ENCODE measurements around the gene SUSD6.

The SUSD6 gene

GRCh38 chr14:69615121-69615495, 3.7 kb downstream of the SUSD6 start:
- Histone ChIP-seq H3K4me3 (ENCODE audit: low read length) (no peak overlapping the region), H3K9me3 (ENCODE audit: control insufficient read depth, low read length) (no peaks in the 10 kb centered on the region), H3K9ac (ENCODE audit: low read length) (peak overlapping the region; percentile 49), H3K27me3 (ENCODE audit: control insufficient read depth, insufficient read depth, low read length) (no peaks in the 10 kb centered on the region), H3K4me1 (ENCODE audit: control insufficient read depth, insufficient read depth, low read length) (peaks cover 64% of the 10 kb centered on the region), H3K36me3 (ENCODE audit: control insufficient read depth, insufficient read depth, low read length) (no peaks in the 10 kb centered on the region)

DNA sequence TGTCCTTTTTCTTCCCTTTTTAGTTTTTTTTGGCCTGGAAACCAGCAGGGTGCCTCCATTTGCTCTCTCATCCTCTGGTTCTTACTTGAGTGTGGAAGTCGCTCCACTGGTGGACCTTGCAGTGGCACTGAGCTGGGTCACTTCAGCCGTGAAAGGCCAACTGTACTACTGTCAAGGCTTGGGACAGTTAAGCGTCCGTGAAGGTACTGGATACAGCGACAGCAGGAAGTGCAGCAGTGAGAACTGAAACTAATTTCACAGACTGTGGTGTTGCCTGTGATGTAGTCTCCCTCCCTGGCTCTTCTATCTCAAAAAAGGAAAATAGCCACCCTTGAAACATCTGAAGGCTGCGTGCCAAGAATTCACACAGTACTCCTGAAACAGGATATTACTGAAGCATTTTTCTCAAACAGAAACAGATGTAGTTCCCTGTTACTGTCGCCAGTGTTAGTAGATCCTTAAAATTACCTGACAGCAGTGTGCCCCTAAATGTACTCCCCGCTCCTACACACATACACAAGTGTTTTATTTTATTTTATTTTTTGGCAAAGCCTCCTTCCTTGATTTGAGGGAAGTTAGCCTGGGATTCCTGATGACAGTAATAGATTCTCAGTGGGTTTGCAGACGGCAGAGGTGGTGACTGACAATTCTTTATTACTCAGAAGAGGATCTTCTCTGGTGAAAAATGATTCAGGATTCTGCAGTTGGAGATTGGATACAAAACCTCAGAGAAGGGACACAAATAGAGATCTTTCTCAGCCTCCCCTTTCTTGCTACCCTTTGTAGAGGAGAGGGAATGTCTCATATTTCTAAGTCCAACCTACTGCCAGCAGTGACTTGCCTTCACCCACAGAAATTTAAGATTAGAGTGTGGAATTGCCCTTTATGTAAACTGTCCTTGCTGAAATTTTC, 4.4 kb downstream of the SUSD6 start:
- H3K27me3 ChIP-seq (ENCODE audit: control insufficient read depth, insufficient read depth, low read length), result no peaks in the 10 kb centered on the region
- no peaks in the 10 kb centered on the region for H3K36me3 ChIP-seq (ENCODE audit: control insufficient read depth, insufficient read depth, low read length)
- H3K4me1 ChIP-seq (ENCODE audit: control insufficient read depth, insufficient read depth, low read length), result peaks cover 64% of the 10 kb centered on the region
- peak overlapping the region; percentile 49 for H3K9ac ChIP-seq (ENCODE audit: low read length)
- peak overlapping the region; percentile 2 for H3K4me3 ChIP-seq (ENCODE audit: low read length)
- H3K9me3 ChIP-seq (ENCODE audit: control insufficient read depth, low read length), result no peaks in the 10 kb centered on the region

- Histone ChIP-seq H3K27me3 (ENCODE audit: control insufficient read depth, insufficient read depth, low read length) (no peaks in the 10 kb centered on the region), H3K9ac (ENCODE audit: low read length) (peak overlapping the region; percentile 49), H3K4me3 (ENCODE audit: low read length) (peak overlapping the region; percentile 2)
Observed at GRCh38 chr14:69616408-69616773, 5.0 kb downstream of the SUSD6 start.

DNA sequence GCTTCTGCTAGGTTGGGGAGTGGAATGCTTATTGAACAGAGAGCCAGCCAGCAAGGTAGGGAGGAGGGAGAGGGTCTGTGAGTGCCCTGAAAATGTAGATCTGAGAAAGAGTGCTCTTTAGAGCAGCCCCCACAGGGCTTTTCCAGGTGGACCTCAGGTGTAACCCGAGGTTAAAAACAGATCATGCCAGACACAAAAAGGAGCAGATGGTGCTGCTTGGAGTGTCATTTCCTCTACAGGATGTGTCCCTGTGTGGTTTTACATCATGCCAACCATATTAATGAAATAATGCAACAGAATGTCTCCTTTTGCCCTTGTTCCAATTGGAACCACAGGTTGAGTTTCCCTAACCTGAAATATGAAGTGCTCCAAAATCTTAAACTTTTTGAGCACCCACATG, 6.4 kb downstream of the SUSD6 start:
- no peak overlapping the region for H3K4me3 ChIP-seq (ENCODE audit: low read length)
- H3K4me1 ChIP-seq (ENCODE audit: control insufficient read depth, insufficient read depth, low read length), result peaks cover 67% of the 10 kb centered on the region
- no peaks in the 10 kb centered on the region for H3K36me3 ChIP-seq (ENCODE audit: control insufficient read depth, insufficient read depth, low read length)
- no peak overlapping the region for H3K9ac ChIP-seq (ENCODE audit: low read length)
- H3K27me3 ChIP-seq (ENCODE audit: control insufficient read depth, insufficient read depth, low read length), result no peaks in the 10 kb centered on the region
- no peaks in the 10 kb centered on the region for H3K9me3 ChIP-seq (ENCODE audit: control insufficient read depth, low read length)

More at GRCh38 chr14:69616408-69616773, 5.0 kb downstream of the SUSD6 start:
- Histone ChIP-seq H3K36me3 (ENCODE audit: control insufficient read depth, insufficient read depth, low read length) (no peaks in the 10 kb centered on the region), H3K4me1 (ENCODE audit: control insufficient read depth, insufficient read depth, low read length) (peaks cover 67% of the 10 kb centered on the region), H3K9me3 (ENCODE audit: control insufficient read depth, low read length) (no peaks in the 10 kb centered on the region)

DNA sequence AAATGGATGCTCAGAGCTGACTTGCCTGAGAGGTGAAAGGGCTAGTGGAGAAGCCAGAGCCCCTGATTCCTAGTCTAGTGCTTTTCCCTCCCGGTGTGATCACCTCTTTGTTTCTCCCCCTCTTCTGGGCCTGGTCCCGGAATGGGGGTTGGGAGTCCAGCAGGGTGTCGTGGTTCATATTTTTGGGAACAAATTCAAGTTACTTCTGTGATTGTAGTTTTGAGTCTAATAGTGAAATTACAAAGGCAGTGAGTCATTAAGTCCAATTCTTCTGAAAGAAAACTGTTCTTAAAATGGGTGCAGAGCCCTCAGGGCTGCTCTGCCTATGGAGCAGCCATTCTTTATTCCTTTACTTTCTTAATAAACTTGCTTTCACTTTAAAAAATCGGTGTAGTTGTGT, 7.6 kb downstream of the SUSD6 start:
- Histone ChIP-seq H3K9me3 (ENCODE audit: control insufficient read depth, low read length) (no peaks in the 10 kb centered on the region), H3K4me1 (ENCODE audit: control insufficient read depth, insufficient read depth, low read length) (peaks cover 61% of the 10 kb centered on the region), H3K36me3 (ENCODE audit: control insufficient read depth, insufficient read depth, low read length) (no peaks in the 10 kb centered on the region), H3K9ac (ENCODE audit: low read length) (no peak overlapping the region), H3K4me3 (ENCODE audit: low read length) (no peak overlapping the region), H3K27me3 (ENCODE audit: control insufficient read depth, insufficient read depth, low read length) (no peaks in the 10 kb centered on the region)

- no peak overlapping the region for H3K9ac ChIP-seq (ENCODE audit: low read length)
- peaks cover 53% of the 10 kb centered on the region for H3K4me1 ChIP-seq (ENCODE audit: control insufficient read depth, insufficient read depth, low read length)
- no peaks in the 10 kb centered on the region for H3K9me3 ChIP-seq (ENCODE audit: control insufficient read depth, low read length)
- H3K4me3 ChIP-seq (ENCODE audit: low read length), result no peak overlapping the region
- H3K27me3 ChIP-seq (ENCODE audit: control insufficient read depth, insufficient read depth, low read length), result no peaks in the 10 kb centered on the region
- no peaks in the 10 kb centered on the region for H3K36me3 ChIP-seq (ENCODE audit: control insufficient read depth, insufficient read depth, low read length)
Observed at GRCh38 chr14:69620211-69620611, 8.8 kb downstream of the SUSD6 start.

GRCh38 chr14:69620981-69621380, 9.6 kb downstream of the SUSD6 start:
- Histone ChIP-seq H3K9me3 (ENCODE audit: control insufficient read depth, low read length) (no peaks in the 10 kb centered on the region), H3K9ac (ENCODE audit: low read length) (no peak overlapping the region), H3K4me3 (ENCODE audit: low read length) (no peak overlapping the region), H3K27me3 (ENCODE audit: control insufficient read depth, insufficient read depth, low read length) (no peaks in the 10 kb centered on the region), H3K36me3 (ENCODE audit: control insufficient read depth, insufficient read depth, low read length) (no peaks in the 10 kb centered on the region), H3K4me1 (ENCODE audit: control insufficient read depth, insufficient read depth, low read length) (peaks cover 53% of the 10 kb centered on the region)

- no peak overlapping the region for H3K9ac ChIP-seq (ENCODE audit: low read length)
- no peaks in the 10 kb centered on the region for H3K36me3 ChIP-seq (ENCODE audit: control insufficient read depth, insufficient read depth, low read length)
- H3K9me3 ChIP-seq (ENCODE audit: control insufficient read depth, low read length), result no peaks in the 10 kb centered on the region
- H3K4me3 ChIP-seq (ENCODE audit: low read length), result no peak overlapping the region
- H3K4me1 ChIP-seq (ENCODE audit: control insufficient read depth, insufficient read depth, low read length), result peaks cover 35% of the 10 kb centered on the region
- no peaks in the 10 kb centered on the region for H3K27me3 ChIP-seq (ENCODE audit: control insufficient read depth, insufficient read depth, low read length)
Observed at GRCh38 chr14:69624136-69624535, 12.7 kb downstream of the SUSD6 start.

- no peaks in the 10 kb centered on the region for H3K27me3 ChIP-seq (ENCODE audit: control insufficient read depth, insufficient read depth, low read length)
- H3K9ac ChIP-seq (ENCODE audit: low read length), result no peak overlapping the region
- no peaks in the 10 kb centered on the region for H3K36me3 ChIP-seq (ENCODE audit: control insufficient read depth, insufficient read depth, low read length)
- no peak overlapping the region for H3K4me3 ChIP-seq (ENCODE audit: low read length)
- H3K4me1 ChIP-seq (ENCODE audit: control insufficient read depth, insufficient read depth, low read length), result peaks cover 36% of the 10 kb centered on the region
- H3K9me3 ChIP-seq (ENCODE audit: control insufficient read depth, low read length), result no peaks in the 10 kb centered on the region
Observed at GRCh38 chr14:69625299-69626131, 14.1 kb downstream of the SUSD6 start.

GRCh38 chr14:69626132-69626500, 14.7 kb downstream of the SUSD6 start:
- H3K4me1 ChIP-seq (ENCODE audit: control insufficient read depth, insufficient read depth, low read length), result peaks cover 30% of the 10 kb centered on the region
- H3K27me3 ChIP-seq (ENCODE audit: control insufficient read depth, insufficient read depth, low read length), result no peaks in the 10 kb centered on the region
- H3K4me3 ChIP-seq (ENCODE audit: low read length), result no peak overlapping the region
- no peaks in the 10 kb centered on the region for H3K36me3 ChIP-seq (ENCODE audit: control insufficient read depth, insufficient read depth, low read length)
- no peaks in the 10 kb centered on the region for H3K9me3 ChIP-seq (ENCODE audit: control insufficient read depth, low read length)
- H3K9ac ChIP-seq (ENCODE audit: low read length), result no peak overlapping the region

DNA sequence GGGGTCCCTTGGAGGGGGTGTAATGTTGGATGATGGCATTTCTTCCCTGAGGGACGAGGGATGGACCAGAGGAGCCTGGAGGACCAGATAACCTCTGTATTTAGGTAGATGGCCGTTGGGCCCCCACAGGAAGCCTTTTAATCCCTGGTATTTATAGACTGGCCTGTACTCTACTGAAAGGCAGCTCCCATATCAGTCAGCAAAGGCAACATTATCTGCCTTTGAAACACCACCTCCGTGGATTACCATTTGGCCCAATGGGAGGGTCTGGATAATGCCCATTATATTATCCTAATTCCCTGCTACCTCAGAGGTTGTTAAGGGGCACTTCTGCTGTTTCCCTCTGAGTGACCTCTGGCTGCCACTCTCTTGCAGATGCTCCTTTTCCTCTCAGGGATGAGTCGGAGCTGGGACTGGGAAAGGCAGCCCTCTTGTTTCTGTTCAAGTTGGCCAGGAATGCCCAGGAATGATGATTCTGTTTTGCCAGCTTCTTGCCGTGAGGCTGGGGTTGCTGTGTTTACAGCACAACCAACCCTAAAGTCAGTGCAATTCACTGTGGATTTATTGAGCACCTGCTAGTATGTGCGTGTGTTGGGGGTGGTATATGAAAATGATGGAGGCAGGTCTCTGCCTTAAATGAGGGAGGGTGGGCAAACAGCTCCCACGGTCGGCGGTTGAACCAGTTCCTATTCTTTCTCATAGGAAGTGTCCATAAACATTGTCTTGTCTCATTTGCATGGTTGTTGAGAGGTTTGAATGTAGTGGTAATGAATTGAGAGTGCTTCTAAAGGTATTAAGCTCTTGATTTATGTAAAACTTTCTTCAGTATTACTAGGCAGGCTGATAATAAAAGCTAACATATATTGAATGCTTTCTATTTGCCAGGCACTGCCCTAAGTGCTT, 18.1 kb downstream of the SUSD6 start:
- Histone ChIP-seq H3K9ac (ENCODE audit: low read length) (no peak overlapping the region), H3K4me1 (ENCODE audit: control insufficient read depth, insufficient read depth, low read length) (peaks cover 46% of the 10 kb centered on the region), H3K27me3 (ENCODE audit: control insufficient read depth, insufficient read depth, low read length) (no peaks in the 10 kb centered on the region), H3K9me3 (ENCODE audit: control insufficient read depth, low read length) (no peaks in the 10 kb centered on the region), H3K4me3 (ENCODE audit: low read length) (no peak overlapping the region), H3K36me3 (ENCODE audit: control insufficient read depth, insufficient read depth, low read length) (no peaks in the 10 kb centered on the region)
